Measurements from ENCODE around the gene ADAMTS2. TPM values are rescaled to one million over a fixed set of nuclear protein-coding genes. Genes with fewer than 3 reads are reported as not detected.

ADAMTS2 gene
- total and polyA plus RNA-seq, 2 of the 8 experiments (the other 6 are each of a cell fraction or from before 2014, with no cell fraction given) = 6.6 to 7.3 TPM

GRCh38 chr5:179128976-179129375, 216.3 kb downstream of the ADAMTS2 start (continued):
- TF ChIP-seq CHD7 (IDR thresholded peaks at IDR 0.05; ENCODE audit: insufficient replicate concordance, low read length) = no peak
- no peak for TF ChIP-seq MAFK (IDR thresholded peaks at IDR 0.05; ENCODE audit: low read depth, low read length)
- TF ChIP-seq CTBP2 (IDR thresholded peaks at IDR 0.05; ENCODE audit: borderline replicate concordance, insufficient read depth, insufficient read length, low read length) = no peak
- TF ChIP-seq USF2 (IDR thresholded peaks at IDR 0.05; ENCODE audit: low read length) = no peak
